Suprapubic skin (tissue), 4 donors: ENCODE measurements around the gene NRXN3.

ENCODE experiments used
- CTCF ChIP-seq, 2 donors: fragments of 200-600 bp in 1 of 2; fragments of 450-650 bp in 1 of 2; sonication (generic) in 1 of 2; IDR thresholded peaks; one replicate each; pipeline ENCODE4 v1.5.1; 2016 to 2019; ENCODE audit warnings: antibody characterized with exemption in 2 of 2, mild to moderate bottlenecking in 1 of 2, moderate library complexity in 1 of 2
- EP300 ChIP-seq: sonication (generic); formaldehyde crosslinking; IDR thresholded peaks from one replicate; pipeline ENCODE4 v1.6.1; 2017; ENCODE audit warnings: antibody characterized with exemption
- POLR2A ChIP-seq, 2 donors: fragments of 450-650 bp; IDR thresholded peaks; one replicate each; pipeline ENCODE4 v1.6.1; 2017; ENCODE audit warnings: antibody characterized with exemption in 2 of 2, mild to moderate bottlenecking in 2 of 2, moderate library complexity in 2 of 2
- POLR2AphosphoS5 ChIP-seq, 3 donors: sonication (generic); formaldehyde crosslinking; IDR thresholded peaks; one replicate each; pipeline ENCODE4 v1.6.1; 2017; ENCODE audit warnings: antibody characterized with exemption in 3 of 3

GRCh38 chr14:78238141-78238540 is 68.0 kb downstream of the NRXN3 start:
- no peak for TF ChIP-seq CTCF (IDR thresholded peaks at IDR 0.05)
- TF ChIP-seq EP300: no peak
- no peak for TF ChIP-seq POLR2AphosphoS5 (IDR thresholded peaks at IDR 0.05)
- no peak for TF ChIP-seq POLR2A (IDR thresholded peaks at IDR 0.05)
